HepG2 (cell line): ENCODE measurements around the gene CDCP1. TPM values are rescaled to one million over a fixed set of nuclear protein-coding genes. Genes with fewer than 3 reads are reported as not detected.

Experiments used
- ATAC-seq: fragments of 200-7000 bp; cut with Tn5 transposase; 3 replicates; pipeline ENCODE4 v1.9.1; 2020; ENCODE audit warnings: mild to moderate bottlenecking, moderate library complexity
- BruUV-seq: library from RNA; stranded (reverse); fragments of 400-500 nt; replicated peaks from 2 replicates; lab custom pipeline; 2021; lab: Mats Ljungman, UMichigan
- CTCF ChIA-PET: fragments of 300-600 bp; formaldehyde crosslinking; extraction: SDS; loops from one replicate; lab custom pipeline; 2021; ENCODE audit warnings: low total read pairs, inconsistent platforms, low intra/inter-chr PET ratio; lab: Yijun Ruan, JAX
- POLR2A ChIA-PET: fragments of 350-600 bp; sonication (Branson Sonifier 250); formaldehyde crosslinking; loops from one replicate; lab custom pipeline; 2020; ENCODE audit warnings: antibody characterized with exemption, inconsistent platforms; lab: Yijun Ruan, JAX
- DNase-seq: peaks from one replicate; pipeline ENCODE4 v3.0.0-alpha.2; 2015; ENCODE audit warnings: low spot score
- FAIRE-seq: peaks from 3 replicates; lab custom pipeline; 2011; peaks lifted over from hg19 to GRCh38; lab: Jason Lieb, UNC
- H2AFZ ChIP-seq: one replicate; pipeline ENCODE4 v1.6.1; 2011; ENCODE audit warnings: low read length, inconsistent platforms
- H3K27ac ChIP-seq: fragments of 300-600 bp; 3 replicates; pipeline ENCODE4 v1.8.0; 2011; ENCODE audit warnings: mixed run types, mild to moderate bottlenecking, mixed read lengths, low read length, inconsistent platforms; ENCODE audit not compliant: insufficient read depth; ENCODE audit errors: extremely low read length
- H3K27me3 ChIP-seq, 2 experiments: fragments of 200-600 bp in 1 of 2; 2 replicates in 1 of 2; 3 replicates in 1 of 2; pipeline versions ENCODE4 v1.6.0 to v1.8.0; 2011; ENCODE audit warnings: low read length in 2 of 2, mild to moderate bottlenecking in 2 of 2, moderate library complexity in 2 of 2, inconsistent platforms in 1 of 2; ENCODE audit not compliant: insufficient read depth in 2 of 2, control insufficient read depth in 1 of 2
- H3K36me3 ChIP-seq, 2 experiments: fragments of 200-600 bp in 1 of 2; replicated peaks in 1 of 2; 2 replicates in 1 of 2; 3 replicates in 1 of 2; pipeline versions ENCODE4 v1.5.1 to v1.8.0; 2011; ENCODE audit warnings: low read length in 2 of 2, inconsistent platforms in 1 of 2; ENCODE audit not compliant: insufficient read depth in 2 of 2, control insufficient read depth in 1 of 2
- H3K4me1 ChIP-seq: 2 replicates; pipeline ENCODE4 v1.5.1; 2012; ENCODE audit warnings: low read length, inconsistent platforms; ENCODE audit not compliant: insufficient read depth
- H3K4me2 ChIP-seq: 2 replicates; pipeline ENCODE4 v1.6.0; 2011; ENCODE audit warnings: low read depth, low read length, inconsistent platforms
- H3K4me3 ChIP-seq, 3 experiments: fragments of 200-600 bp in 1 of 3; sonication (generic), shearing (Covaris generic) in 1 of 3; replicated peaks in 1 of 3; 2 replicates each; pipeline ENCODE4 v1.5.1; 2011 to 2016; ENCODE audit warnings: low read length in 3 of 3, inconsistent platforms in 2 of 3, low read depth in 2 of 3, mild to moderate bottlenecking in 2 of 3, control low read depth in 1 of 3, mixed read lengths in 1 of 3; ENCODE audit not compliant: insufficient read depth in 1 of 3
- H3K79me2 ChIP-seq: one replicate; pipeline ENCODE4 v1.6.1; 2011; ENCODE audit warnings: low read length, inconsistent platforms; ENCODE audit not compliant: insufficient read depth
- H3K9ac ChIP-seq: 2 replicates; pipeline ENCODE4 v1.6.0; 2011; ENCODE audit warnings: mild to moderate bottlenecking, low read depth, low read length, inconsistent platforms; ENCODE audit not compliant: insufficient read depth
- H3K9me3 ChIP-seq: 2 replicates; pipeline ENCODE4 v1.5.1; 2012; ENCODE audit warnings: mild to moderate bottlenecking, low read length
- H4K20me1 ChIP-seq: 2 replicates; pipeline ENCODE4 v1.6.0; 2011; ENCODE audit warnings: inconsistent platforms, mild to moderate bottlenecking, low read length, moderate library complexity; ENCODE audit not compliant: insufficient read depth
- BRF2 ChIP-seq: sonication (generic); formaldehyde crosslinking; IDR thresholded peaks from 2 replicates; pipeline ENCODE4 v1.8.1; 2022; ENCODE audit warnings: mild to moderate bottlenecking, missing genetic modification reagents
- HHEX ChIP-seq: IDR thresholded peaks from 2 replicates; pipeline ENCODE4 v1.6.1; 2016; ENCODE audit warnings: control low read depth
- HNF4G ChIP-seq, 2 experiments: sonication (generic) in 1 of 2; formaldehyde crosslinking in 1 of 2; IDR thresholded peaks; 2 replicates each; pipeline versions ENCODE4 v1.4.0 to v1.6.1; 2011 to 2020; ENCODE audit warnings: borderline replicate concordance in 2 of 2, low read depth in 2 of 2, mild to moderate bottlenecking in 2 of 2, low read length in 1 of 2, missing genetic modification reagents in 1 of 2, moderate library complexity in 1 of 2
- IRF2 ChIP-seq: IDR thresholded peaks from 2 replicates; pipeline ENCODE4 v1.6.1; 2018; ENCODE audit warnings: missing genetic modification reagents, missing compliant biosample characterization
- NFRKB ChIP-seq: fragments of 450-650 bp; IDR thresholded peaks from 2 replicates; pipeline ENCODE4 v1.6.1; 2017
- PAX8 ChIP-seq: sonication (generic); formaldehyde crosslinking; IDR thresholded peaks from 2 replicates; pipeline ENCODE4 v1.8.0; 2022; ENCODE audit warnings: mild to moderate bottlenecking, missing genetic modification reagents, borderline replicate concordance
- PCBP1 ChIP-seq: fragments of 200-400 bp; formaldehyde crosslinking; IDR thresholded peaks from 2 replicates; pipeline ENCODE4 v1.6.1; 2017; ENCODE audit warnings: mild to moderate bottlenecking, low read depth, low read length, borderline replicate concordance
- SMYD3 ChIP-seq: sonication (generic); formaldehyde crosslinking; IDR thresholded peaks from 2 replicates; pipeline ENCODE4 v1.8.1; 2023; ENCODE audit warnings: mild to moderate bottlenecking, missing genetic modification reagents
- YY1 ChIP-seq: IDR thresholded peaks from 2 replicates; pipeline ENCODE4 v1.6.1; 2011; ENCODE audit warnings: low read length, low read depth, moderate library complexity, mild to moderate bottlenecking; ENCODE audit not compliant: insufficient read depth, insufficient replicate concordance
- ZBTB3 ChIP-seq: sonication (generic); formaldehyde crosslinking; IDR thresholded peaks from 2 replicates; pipeline ENCODE4 v1.4.0; 2020; ENCODE audit warnings: low read depth, mild to moderate bottlenecking, moderate library complexity, missing genetic modification reagents, borderline replicate concordance
- ZFP82 ChIP-seq: sonication (generic); formaldehyde crosslinking; IDR thresholded peaks from 2 replicates; pipeline ENCODE4 v1.5.1; 2020; ENCODE audit warnings: mild to moderate bottlenecking, missing genetic modification reagents, borderline replicate concordance
- ZNF138 ChIP-seq: sonication (generic); formaldehyde crosslinking; IDR thresholded peaks from 2 replicates; pipeline ENCODE4 v1.5.0; 2020; ENCODE audit warnings: mild to moderate bottlenecking, low read depth, missing genetic modification reagents
- ZNF281 ChIP-seq: sonication (generic); formaldehyde crosslinking; IDR thresholded peaks from 2 replicates; pipeline ENCODE4 v1.4.0; 2020; ENCODE audit warnings: missing genetic modification reagents, borderline replicate concordance
- ZNF883 ChIP-seq: sonication (generic); formaldehyde crosslinking; IDR thresholded peaks from 2 replicates; pipeline ENCODE4 v1.5.1; 2020; ENCODE audit warnings: mild to moderate bottlenecking, missing genetic modification reagents; ENCODE audit errors: not compliant biosample characterization
- WGBS: methylation state at CpG from one replicate; pipeline ENCODE4 v1.1.6; 2017; ENCODE audit warnings: low lambda C conversion rate; 5-methylcytosine and 5-hydroxymethylcytosine counted together
- in situ Hi-C: cut with HindIII; loops from 2 replicates; pipeline ENCODE4 v1.10.0; 2017; ENCODE audit warnings: low pct_unique_long_range_greater_than_20kb; ENCODE audit not compliant: extremely low pct_ligation_motif_present
- intact Hi-C: fragments of 100-400 bp; cut with micrococcal nuclease; formaldehyde crosslinking; loops from one replicate; pipeline ENCODE4 v1.10.0; 2022; ENCODE audit not compliant: unreplicated experiment
- polyA plus RNA-seq, 8 experiments: library from polyadenylated mRNA; depleted of rRNA in 3 of 8; stranded (reverse) in 7 of 8; unstranded in 1 of 8; fragments of >200 nt; fragmentation: Illumina TruSeq in 4 of 8; extraction: Trizol in 4 of 8; gene quantifications; 2 replicates each; pipeline versions ENCODE4 v1.2.1 to v1.2.3, GENCODE V29; 2011 to 2016; ENCODE audit warnings: low read depth in 4 of 8, missing spikeins in 1 of 8, mixed read lengths in 1 of 8; ENCODE audit not compliant: insufficient read depth in 1 of 8
- total RNA-seq, 5 experiments: library from RNA; depleted of rRNA; stranded (reverse); fragments of >200 nt; fragmentation: Illumina TruSeq; extraction: Trizol; gene quantifications; 2 replicates each; pipeline ENCODE4 v1.2.3, GENCODE V29; 2016; ENCODE audit warnings: low read depth in 1 of 5

The CDCP1 gene
- total and polyA plus RNA-seq, 2 of the 13 experiments (the other 11 are each of a cell fraction or from before 2014, with no cell fraction given), result 0.11 to 0.18 TPM

GRCh38 chr3:45051685-45052084 lies 94.5 kb downstream of the CDCP1 start:
- intact Hi-C loops (no loop called here), in situ Hi-C loops (no loop called here)
- Histone ChIP-seq H3K9ac (no peak overlapping the region), H3K27me3 (peaks cover 1 to 21% of the 10 kb centered on the region in 2 experiments; a peak in 2 of 5 replicates), H3K4me1 (peaks cover 9% of the 10 kb centered on the region; the same call in 1 of the 2 replicates), H3K79me2 (no peaks in the 10 kb centered on the region), H3K4me2 (no peak overlapping the region), H2AFZ (no peak overlapping the region), H3K36me3 (no peaks in the 10 kb centered on the region), H3K9me3 (no peaks in the 10 kb centered on the region), H4K20me1 (no peaks in the 10 kb centered on the region), H3K4me3 (no peak overlapping the region), H3K27ac (no peak overlapping the region)
- FAIRE-seq (no peak), DNase-seq (no peak), ATAC-seq (no peak)
- no peak for TF ChIP-seq HHEX (CRISPR knock-in tag)
- WGBS, result no CpG with 5 or more reads among the region's 6 CpGs
- no TSS peak for BruUV-seq
- CTCF ChIA-PET, result no interaction called here
- POLR2A ChIA-PET, result no interaction called here

GRCh38 chr3:45049807-45050206 lies 96.4 kb downstream of the CDCP1 start:
- BruUV-seq, result no TSS peak
- ATAC-seq (no peak), FAIRE-seq (no peak), DNase-seq (no peak)
- no peak overlapping the region for H3K27ac ChIP-seq
- H3K4me3 ChIP-seq, result no peak overlapping the region
- POLR2A ChIA-PET, result no interaction called here
- H3K4me1 ChIP-seq, result no peaks in the 10 kb centered on the region
- no peaks in the 10 kb centered on the region for H3K36me3 ChIP-seq
- H3K79me2 ChIP-seq, result no peaks in the 10 kb centered on the region
- no peak overlapping the region for H2AFZ ChIP-seq
- no peaks in the 10 kb centered on the region for H4K20me1 ChIP-seq
- 0% methylated on average over 4 of the region's 4 CpGs for WGBS
- peaks cover 1 to 25% of the 10 kb centered on the region in 2 experiments; a peak in 2 of 5 replicates for H3K27me3 ChIP-seq
- in situ Hi-C loops (loop anchor here (25.0 kb wide), 1 partner anchor 437 kb away; no protein-coding TSS in a partner anchor), intact Hi-C loops (no loop called here)
- H3K9me3 ChIP-seq, result no peaks in the 10 kb centered on the region
- CTCF ChIA-PET, result no interaction called here
- no peak overlapping the region for H3K4me2 ChIP-seq
- no peak overlapping the region for H3K9ac ChIP-seq
- no peak for TF ChIP-seq NFRKB
- no peak for TF ChIP-seq ZFP82 (CRISPR knock-in tag)
- no peak for TF ChIP-seq HNF4G (IDR thresholded peaks at IDR 0.05; ENCODE audit: borderline replicate concordance, low read depth, low read length)
- no peak for TF ChIP-seq HNF4G (CRISPR knock-in tag; IDR thresholded peaks at IDR 0.05; ENCODE audit: borderline replicate concordance, low read depth)
- TF ChIP-seq ZBTB3 (CRISPR knock-in tag), result no peak
- TF ChIP-seq ZNF281 (CRISPR knock-in tag), result no peak
- no peak for TF ChIP-seq IRF2 (CRISPR knock-in tag)
- no peak for TF ChIP-seq SMYD3 (CRISPR knock-in tag)
- TF ChIP-seq ZNF138 (CRISPR knock-in tag), result no peak
- no peak for TF ChIP-seq BRF2 (CRISPR knock-in tag)
- no peak for TF ChIP-seq ZNF883 (CRISPR knock-in tag)
- no peak for TF ChIP-seq PAX8 (CRISPR knock-in tag)
- no peak for TF ChIP-seq YY1
- no peak for TF ChIP-seq PCBP1
